GM23248 (cell line): ENCODE measurements around the gene EFHC2. TPM values are rescaled to one million over a fixed set of nuclear protein-coding genes. Genes with fewer than 3 reads are reported as not detected.

Experiments
- DNase-seq: peaks from one replicate; pipeline ENCODE4 v3.0.0-alpha.2; 2015
- H2AFZ ChIP-seq: fragments of 200-600 bp; sonication (generic); 2 replicates; pipeline ENCODE4 v1.6.1; 2016; ENCODE audit warnings: antibody characterized with exemption
- H3F3A ChIP-seq: fragments of 200-600 bp; sonication (generic); 2 replicates; pipeline ENCODE4 v1.6.1; 2016; ENCODE audit warnings: mild to moderate bottlenecking, antibody characterized with exemption, mixed run types; ENCODE audit not compliant: insufficient read depth
- H3K27ac ChIP-seq: fragments of 200-600 bp; sonication (generic); 2 replicates; pipeline ENCODE4 v1.5.1; 2016; ENCODE audit warnings: mild to moderate bottlenecking
- H3K27me3 ChIP-seq: fragments of 200-600 bp; sonication (generic); replicated peaks from 2 replicates; pipeline ENCODE4 v1.6.1; 2016; ENCODE audit warnings: mild to moderate bottlenecking; ENCODE audit not compliant: insufficient read depth
- H3K36me3 ChIP-seq: fragments of 200-600 bp; sonication (generic); 2 replicates; pipeline ENCODE4 v1.6.1; 2016; ENCODE audit warnings: low read depth, mild to moderate bottlenecking
- H3K4me1 ChIP-seq: fragments of 200-600 bp; sonication (generic); 2 replicates; pipeline ENCODE4 v1.6.1; 2016; ENCODE audit warnings: mild to moderate bottlenecking; ENCODE audit not compliant: insufficient read depth
- H3K4me2 ChIP-seq: fragments of 200-600 bp; sonication (generic); one replicate; pipeline ENCODE4 v1.6.1; 2016; ENCODE audit warnings: mild to moderate bottlenecking; ENCODE audit not compliant: unreplicated experiment
- H3K4me3 ChIP-seq: fragments of 200-600 bp; sonication (generic); 2 replicates; pipeline ENCODE4 v1.5.1; 2016; ENCODE audit warnings: mild to moderate bottlenecking
- H3K79me2 ChIP-seq: fragments of 200-600 bp; sonication (generic); 2 replicates; pipeline ENCODE4 v1.6.1; 2016; ENCODE audit warnings: mild to moderate bottlenecking; ENCODE audit not compliant: insufficient read depth
- H3K9ac ChIP-seq: fragments of 200-600 bp; sonication (generic); 2 replicates; pipeline ENCODE4 v1.6.1; 2016; ENCODE audit warnings: mild to moderate bottlenecking
- H3K9me2 ChIP-seq: fragments of 200-600 bp; sonication (generic); 2 replicates; pipeline ENCODE4 v1.6.1; 2016; ENCODE audit warnings: mixed run types, mild to moderate bottlenecking, moderate library complexity; ENCODE audit not compliant: insufficient read depth
- H3K9me3 ChIP-seq: fragments of 200-600 bp; sonication (generic); one replicate; pipeline ENCODE4 v1.6.1; 2017; ENCODE audit warnings: low read depth
- H4K20me1 ChIP-seq: fragments of 200-600 bp; sonication (generic); 2 replicates; pipeline ENCODE4 v1.6.0; 2016; ENCODE audit not compliant: insufficient read depth
- EZH2 ChIP-seq: fragments of 200-600 bp; sonication (generic); IDR thresholded peaks from 2 replicates; pipeline ENCODE4 v1.6.1; 2018; ENCODE audit warnings: antibody characterized with exemption, mild to moderate bottlenecking; ENCODE audit not compliant: insufficient read depth, poor library complexity, severe bottlenecking
- EZH2phosphoT487 ChIP-seq: fragments of 200-600 bp; sonication (generic); IDR thresholded peaks from 2 replicates; pipeline ENCODE4 v1.6.1; 2018; ENCODE audit warnings: antibody characterized with exemption, moderate library complexity, mild to moderate bottlenecking, low read depth; ENCODE audit not compliant: insufficient read depth
- WGBS, 2 experiments: methylation state at CpG; one replicate each; pipeline ENCODE4 v1.1.6; 2015 to 2017; ENCODE audit warnings: low lambda C conversion rate in 2 of 2, low coverage in 1 of 2; ENCODE audit errors: missing lambda C conversion rate in 2 of 2; 5-methylcytosine and 5-hydroxymethylcytosine counted together
- in situ Hi-C: fragments of 300-500 bp; cut with MboI; formaldehyde crosslinking; loops from 2 replicates; pipeline ENCODE4 v1.15.0; 2020
- polyA plus RNA-seq: library from polyadenylated mRNA; unstranded; fragments of >200 nt; fragmentation: Nextera tagmentation; extraction: Ambion mirVana; gene quantifications from 2 replicates; pipeline ENCODE4 v1.2.1, GENCODE V29; 2016
- total RNA-seq: library from RNA; depleted of rRNA; stranded (reverse); fragments of >200 nt; shearing (Covaris generic); gene quantifications from 2 replicates; pipeline ENCODE4 v1.2.3, GENCODE V29; 2014

Gene EFHC2
- total and polyA plus RNA-seq, 2 experiments from 2014 or later = 0.38 TPM; not detected in 1

DNA sequence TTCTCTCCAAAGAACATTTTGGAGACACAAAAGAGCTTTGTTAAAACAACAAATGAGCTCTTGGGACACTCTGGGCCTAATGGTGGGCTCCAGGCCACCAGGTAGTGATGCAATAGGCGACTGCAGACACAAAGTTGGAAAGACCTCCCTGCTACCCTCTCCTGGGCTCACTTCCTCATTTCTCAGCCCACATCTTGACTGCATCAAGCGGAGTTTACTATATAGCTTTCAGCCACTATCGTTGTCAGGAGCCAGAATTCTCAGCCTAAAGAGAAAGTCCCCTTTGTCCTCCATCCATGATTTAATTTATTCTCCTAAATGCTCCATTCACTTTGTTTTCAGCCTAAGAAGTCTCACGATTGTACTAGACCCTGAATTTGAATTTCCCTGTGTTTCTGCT is 114.9 kb downstream of the EFHC2 start:
- in situ Hi-C loops = no loop called here
- Histone ChIP-seq H2AFZ (peak overlapping the region; percentile 78), H3K4me2 (no peak overlapping the region), H3K4me3 (no peak overlapping the region), H3K9me3 (no peaks in the 10 kb centered on the region), H3K79me2 (no peaks in the 10 kb centered on the region), H3K27ac (no peak overlapping the region), H3K9me2 (no peaks in the 10 kb centered on the region), H3K4me1 (no peaks in the 10 kb centered on the region), H3K9ac (no peak overlapping the region), H3K27me3 (no peaks in the 10 kb centered on the region), H3K36me3 (no peaks in the 10 kb centered on the region), H3F3A (no peaks in the 10 kb centered on the region), H4K20me1 (no peaks in the 10 kb centered on the region)
- DNase-seq = no peak
- 57 to 63% methylated on average over 4 of the region's 4 CpGs for WGBS, 2 experiments
- TF ChIP-seq EZH2 (no peak), EZH2phosphoT487 (no peak)

DNA sequence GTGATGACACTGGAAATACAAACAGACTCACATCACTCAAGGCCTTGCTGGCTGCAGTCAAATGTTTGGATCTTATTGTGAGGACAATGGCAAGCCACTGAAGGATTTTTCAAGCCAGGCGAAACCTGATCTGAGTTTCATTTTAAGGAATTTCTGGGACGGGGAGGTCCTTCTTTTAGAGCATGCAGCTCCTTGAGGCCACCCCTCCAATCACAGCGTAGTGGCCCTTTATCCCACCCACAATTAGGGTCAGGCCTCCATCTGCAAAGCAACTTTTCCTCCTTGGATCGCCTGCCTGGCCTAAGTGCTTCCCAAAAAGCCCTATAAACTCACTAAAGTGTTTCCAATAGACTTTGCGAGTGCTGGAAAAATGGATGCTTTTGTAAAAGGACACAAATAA is 115.5 kb downstream of the EFHC2 start:
- Histone ChIP-seq H3K9me2 (no peaks in the 10 kb centered on the region), H3F3A (no peaks in the 10 kb centered on the region), H3K4me3 (no peak overlapping the region), H3K27me3 (no peaks in the 10 kb centered on the region), H3K4me1 (no peaks in the 10 kb centered on the region), H3K79me2 (no peaks in the 10 kb centered on the region), H3K9me3 (no peaks in the 10 kb centered on the region), H3K27ac (no peak overlapping the region), H2AFZ (peak overlapping the region; percentile 78), H3K4me2 (peak overlapping the region; percentile 20), H3K9ac (no peak overlapping the region; the same call in 1 of the 2 replicates), H4K20me1 (no peaks in the 10 kb centered on the region), H3K36me3 (no peaks in the 10 kb centered on the region)
- 13 to 16% methylated on average over 5 of the region's 5 CpGs for WGBS, 2 experiments
- peak; percentile 0 for DNase-seq
- TF ChIP-seq EZH2phosphoT487 (no peak), EZH2 (no peak)
- in situ Hi-C loops = no loop called here

GRCh38 chrX:44225667-44226066 is 117.8 kb downstream of the EFHC2 start:
- Histone ChIP-seq H3K9me2 (no peaks in the 10 kb centered on the region), H3K4me1 (no peaks in the 10 kb centered on the region), H3F3A (no peaks in the 10 kb centered on the region), H4K20me1 (no peaks in the 10 kb centered on the region), H2AFZ (no peak overlapping the region), H3K36me3 (no peaks in the 10 kb centered on the region), H3K79me2 (no peaks in the 10 kb centered on the region), H3K9ac (no peak overlapping the region), H3K27me3 (no peaks in the 10 kb centered on the region), H3K4me3 (no peak overlapping the region), H3K9me3 (no peaks in the 10 kb centered on the region), H3K27ac (no peak overlapping the region), H3K4me2 (no peak overlapping the region)
- DNase-seq = no peak
- WGBS, 2 experiments = 87 to 88% methylated on average over 3 of the region's 3 CpGs
- in situ Hi-C loops = no loop called here
- TF ChIP-seq EZH2 (no peak), EZH2phosphoT487 (no peak)

DNA sequence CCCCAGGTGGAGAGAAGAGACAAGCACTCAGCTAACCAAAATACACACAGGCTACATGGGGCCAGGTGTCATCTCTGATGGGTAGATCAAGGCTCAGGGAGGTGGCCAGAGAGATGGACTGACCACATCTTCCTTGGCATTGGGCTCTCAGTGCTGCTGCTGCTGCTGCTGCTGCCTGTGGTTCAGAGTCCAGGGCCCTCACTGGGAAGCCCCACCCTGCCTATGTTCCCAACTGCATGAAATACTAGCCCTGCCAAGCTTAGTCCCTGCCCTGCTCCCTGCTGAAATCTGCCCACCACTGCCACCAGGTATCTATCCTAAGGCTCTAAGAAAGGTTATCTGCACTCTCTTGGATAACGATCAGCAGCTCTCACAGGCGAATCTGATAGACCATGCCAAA is 118.7 kb downstream of the EFHC2 start:
- no peaks in the 10 kb centered on the region for H3K4me1 ChIP-seq
- H3K9me3 ChIP-seq = no peaks in the 10 kb centered on the region
- H3K36me3 ChIP-seq = no peaks in the 10 kb centered on the region
- DNase-seq = no peak
- no peaks in the 10 kb centered on the region for H3K79me2 ChIP-seq
- no peaks in the 10 kb centered on the region for H4K20me1 ChIP-seq
- H3K27ac ChIP-seq = no peak overlapping the region
- TF ChIP-seq EZH2 (no peak), EZH2phosphoT487 (no peak)
- H3F3A ChIP-seq = no peaks in the 10 kb centered on the region
- 93 to 94% methylated on average over 2 of the region's 2 CpGs for WGBS, 2 experiments
- H3K4me3 ChIP-seq = no peak overlapping the region
- H3K9me2 ChIP-seq = no peaks in the 10 kb centered on the region
- in situ Hi-C loops = no loop called here
- H2AFZ ChIP-seq = no peak overlapping the region
- H3K27me3 ChIP-seq = no peaks in the 10 kb centered on the region
- H3K9ac ChIP-seq = no peak overlapping the region
- no peak overlapping the region for H3K4me2 ChIP-seq

DNA sequence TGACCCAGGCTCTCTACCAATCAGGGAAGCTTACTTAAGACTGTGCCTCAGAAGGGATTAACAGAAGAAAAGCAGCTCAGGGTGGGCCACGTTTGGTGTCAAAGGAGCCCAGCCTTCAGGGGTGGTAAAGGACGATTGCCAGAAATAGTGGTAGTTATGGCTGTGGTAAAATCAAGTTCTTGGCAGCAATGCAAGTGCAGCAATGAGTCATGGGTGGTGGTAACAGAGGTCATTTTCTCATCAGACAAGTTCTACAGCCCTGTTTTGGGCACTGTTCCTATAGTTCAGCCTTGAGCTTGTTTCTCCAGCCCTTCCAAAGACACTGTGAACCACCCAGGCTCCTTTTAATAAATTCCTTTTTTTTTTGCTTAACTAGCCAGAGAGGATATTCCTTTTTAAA is 120.3 kb downstream of the EFHC2 start:
- H2AFZ ChIP-seq = no peak overlapping the region
- H3K9me2 ChIP-seq = no peaks in the 10 kb centered on the region
- no peaks in the 10 kb centered on the region for H3K27me3 ChIP-seq
- no peak overlapping the region for H3K4me3 ChIP-seq
- no peaks in the 10 kb centered on the region for H3K36me3 ChIP-seq
- TF ChIP-seq EZH2phosphoT487 (no peak), EZH2 (no peak)
- H3K4me2 ChIP-seq = no peak overlapping the region
- H3F3A ChIP-seq = no peaks in the 10 kb centered on the region
- no peaks in the 10 kb centered on the region for H3K9me3 ChIP-seq
- H3K9ac ChIP-seq = no peak overlapping the region
- H4K20me1 ChIP-seq = no peaks in the 10 kb centered on the region
- in situ Hi-C loops = no loop called here
- no peaks in the 10 kb centered on the region for H3K79me2 ChIP-seq
- peak; percentile 51 for DNase-seq
- no peaks in the 10 kb centered on the region for H3K4me1 ChIP-seq
- 3 to 10% methylated on average over 2 of the region's 2 CpGs for WGBS, 2 experiments
- no peak overlapping the region for H3K27ac ChIP-seq
